DND-41 (cell line): Measurements from ENCODE around the gene RACGAP1.

Source experiments
- ATAC-seq: fragments of 200-7000 bp; cut with Tn5 transposase; 3 replicates; pipeline ENCODE4 v1.9.1; 2021; ENCODE audit warnings: low read depth; ENCODE audit not compliant: insufficient read depth
- DNase-seq: peaks from one replicate; pipeline ENCODE4 v3.0.0-alpha.2; 2020
- H2AFZ ChIP-seq: 2 replicates; pipeline ENCODE4 v1.6.0; 2012; ENCODE audit warnings: low read depth, low read length
- H3K27ac ChIP-seq: 2 replicates; pipeline ENCODE4 v1.5.1; 2012; ENCODE audit warnings: low read length, inconsistent platforms
- H3K27me3 ChIP-seq: fragments of 200-600 bp; sonication (generic); 2 replicates; pipeline ENCODE4 v1.6.0; 2012; ENCODE audit warnings: low read length, mild to moderate bottlenecking, inconsistent platforms; ENCODE audit not compliant: insufficient read depth, poor library complexity
- H3K36me3 ChIP-seq: 2 replicates; pipeline ENCODE4 v1.5.1; 2012; ENCODE audit warnings: low read length, inconsistent platforms; ENCODE audit not compliant: insufficient read depth
- H3K4me1 ChIP-seq: 2 replicates; pipeline ENCODE4 v1.5.1; 2012; ENCODE audit warnings: mild to moderate bottlenecking, low read length; ENCODE audit not compliant: insufficient read depth
- H3K4me2 ChIP-seq: 2 replicates; pipeline ENCODE4 v1.6.0; 2012; ENCODE audit warnings: mild to moderate bottlenecking, moderate library complexity, low read length, inconsistent platforms; ENCODE audit not compliant: insufficient read depth
- H3K4me3 ChIP-seq, 2 experiments: fragments of 200-600 bp in 1 of 2; shearing (Covaris generic) in 1 of 2; 2 replicates each; pipeline ENCODE4 v1.5.1; 2012 to 2016; ENCODE audit warnings: inconsistent platforms in 2 of 2, low read length in 2 of 2, mild to moderate bottlenecking in 2 of 2, low read depth in 1 of 2, moderate library complexity in 1 of 2
- H3K79me2 ChIP-seq: 2 replicates; pipeline ENCODE4 v1.6.0; 2012; ENCODE audit warnings: low read length, inconsistent platforms; ENCODE audit not compliant: insufficient read depth
- H3K9ac ChIP-seq: 2 replicates; pipeline ENCODE4 v1.6.0; 2012; ENCODE audit warnings: low read depth, mild to moderate bottlenecking, inconsistent platforms, low read length, moderate library complexity
- H3K9me3 ChIP-seq: 2 replicates; pipeline ENCODE4 v1.5.1; 2012; ENCODE audit warnings: low read length, moderate library complexity, mild to moderate bottlenecking, inconsistent platforms; ENCODE audit not compliant: insufficient read depth, severe bottlenecking
- H4K20me1 ChIP-seq: 2 replicates; pipeline ENCODE4 v1.6.0; 2012; ENCODE audit warnings: low read length; ENCODE audit not compliant: insufficient read depth
- CTCF ChIP-seq: IDR thresholded peaks from 2 replicates; pipeline ENCODE4 v1.5.1; 2012; ENCODE audit warnings: borderline replicate concordance, low read length, moderate library complexity, mild to moderate bottlenecking; ENCODE audit not compliant: poor library complexity, severe bottlenecking; ENCODE audit errors: extremely low read depth
- EZH2 ChIP-seq: IDR thresholded peaks from 3 replicates; pipeline ENCODE4 v1.6.1; 2012; ENCODE audit warnings: borderline replicate concordance, low read depth, mild to moderate bottlenecking, moderate library complexity, low read length, inconsistent platforms; ENCODE audit not compliant: severe bottlenecking

Gene RACGAP1

GRCh38 chr12:50062728-50063460, 37.6 kb upstream of the RACGAP1 start:
- no peaks in the 10 kb centered on the region for H3K9me3 ChIP-seq
- no peaks in the 10 kb centered on the region for H3K79me2 ChIP-seq
- peaks cover 33% of the 10 kb centered on the region for H3K4me1 ChIP-seq
- no peak overlapping the region for H3K9ac ChIP-seq
- ATAC-seq (no peak), DNase-seq (no peak)
- H3K27me3 ChIP-seq, result peaks cover 7% of the 10 kb centered on the region
- no peak overlapping the region for H3K4me3 ChIP-seq
- no peak overlapping the region for H3K27ac ChIP-seq
- no peak for TF ChIP-seq EZH2
- no peak for TF ChIP-seq CTCF
- H3K4me2 ChIP-seq, result no peak overlapping the region
- H4K20me1 ChIP-seq, result no peaks in the 10 kb centered on the region
- H3K36me3 ChIP-seq, result no peaks in the 10 kb centered on the region
- no peak overlapping the region for H2AFZ ChIP-seq

GRCh38 chr12:50061946-50062686, 36.8 kb upstream of the RACGAP1 start:
- Histone ChIP-seq H3K27ac (no peak overlapping the region), H3K9ac (no peak overlapping the region), H3K4me1 (peaks cover 35% of the 10 kb centered on the region), H4K20me1 (no peaks in the 10 kb centered on the region), H2AFZ (no peak overlapping the region), H3K79me2 (no peaks in the 10 kb centered on the region), H3K9me3 (no peaks in the 10 kb centered on the region), H3K36me3 (no peaks in the 10 kb centered on the region), H3K4me3 (no peak overlapping the region), H3K27me3 (peaks cover 14% of the 10 kb centered on the region), H3K4me2 (no peak overlapping the region)
- DNase-seq, result no peak
- no peak for TF ChIP-seq EZH2
- no peak for TF ChIP-seq CTCF
- 0 out of 3 replicates have a peak, but pooled peaks have one; percentile 18 for ATAC-seq

- Histone ChIP-seq H3K36me3 (no peaks in the 10 kb centered on the region), H3K4me2 (no peak overlapping the region), H3K79me2 (no peaks in the 10 kb centered on the region), H3K27ac (no peak overlapping the region), H3K4me3 (no peak overlapping the region), H3K4me1 (peaks cover 44% of the 10 kb centered on the region), H3K9ac (no peak overlapping the region), H3K27me3 (peaks cover 23% of the 10 kb centered on the region), H2AFZ (no peak overlapping the region), H4K20me1 (peaks cover 8% of the 10 kb centered on the region; the same call in 1 of the 2 replicates), H3K9me3 (no peaks in the 10 kb centered on the region)
- TF ChIP-seq EZH2 (no peak), CTCF (no peak)
- DNase-seq (no peak), ATAC-seq (no peak)
These were observed 35.9 kb upstream of the RACGAP1 start for GRCh38 chr12:50061171-50061570.
